HCT116 (cell line): ENCODE data around the gene SIX3. TPM values are rescaled to one million over a fixed set of nuclear protein-coding genes. Genes with fewer than 3 reads are reported as not detected.

Source experiments
- ATAC-seq: fragments of 200-7000 bp; cut with Tn5 transposase; 2 replicates; pipeline ENCODE4 v1.9.1; 2020; ENCODE audit warnings: mild to moderate bottlenecking, moderate library complexity
- BruUV-seq: library from RNA; stranded (reverse); fragments of 400-500 nt; replicated peaks from 2 replicates; lab custom pipeline; 2021; lab: Mats Ljungman, UMichigan
- CTCF ChIA-PET: fragments of 300-600 bp; sonication (Branson Sonifier 250); formaldehyde crosslinking; loops from one replicate; lab custom pipeline; 2021; ENCODE audit warnings: antibody characterized with exemption; lab: Charles Lee
- POLR2A ChIA-PET: fragments of 300-600, 350-600 bp; sonication (Branson Sonifier 250); formaldehyde crosslinking; loops from one replicate; lab custom pipeline; 2021; ENCODE audit warnings: antibody characterized with exemption; lab: Charles Lee
- RAD21 ChIA-PET, 2 experiments: fragments of 300-600 bp; sonication (Branson Sonifier 250); formaldehyde crosslinking; loops; one replicate each; lab custom pipeline; 2023; ENCODE audit warnings: low total read pairs in 2 of 2; ENCODE audit not compliant: uncharacterized antibody in 2 of 2, unreplicated experiment in 2 of 2, low non-redundant PET in 1 of 2; lab: Charles Lee
- DNase-seq: peaks from one replicate; pipeline ENCODE4 v3.0.0-alpha.2; 2010; ENCODE audit warnings: low read depth, low spot score
- H2AFZ ChIP-seq: fragments of 200-600 bp; shearing (Covaris generic), sonication (generic); 2 replicates; pipeline ENCODE4 v1.6.1; 2017; ENCODE audit warnings: low read depth, mixed run types, mixed read lengths, antibody characterized with exemption, low read length; ENCODE audit not compliant: poor library complexity, severe bottlenecking
- H3K27ac ChIP-seq: 2 replicates; pipeline ENCODE4 v1.5.1; 2012; ENCODE audit warnings: low read depth, low read length
- H3K27me3 ChIP-seq: fragments of 200-600 bp; sonication (generic); 2 replicates; pipeline ENCODE4 v1.6.1; 2016; ENCODE audit warnings: mixed run types, low read length, mixed read lengths; ENCODE audit not compliant: insufficient read depth
- H3K36me3 ChIP-seq, 2 experiments: fragments of 200-500 bp in 1 of 2; fragments of 200-600 bp in 1 of 2; sonication (Bioruptor generic) in 1 of 2; sonication (generic) in 1 of 2; 2 replicates each; pipeline versions ENCODE4 v1.5.1 to v1.6.1; 2014 to 2016; ENCODE audit warnings: low read length in 2 of 2, inconsistent platforms in 1 of 2, mixed read lengths in 1 of 2, mixed run types in 1 of 2; ENCODE audit not compliant: insufficient read depth in 2 of 2, control insufficient read depth in 1 of 2
- H3K4me1 ChIP-seq, 2 experiments: fragments of 200-600 bp in 1 of 2; sonication (generic) in 1 of 2; 2 replicates each; pipeline versions ENCODE4 v1.5.1 to v1.6.1; 2012 to 2017; ENCODE audit warnings: low read length in 2 of 2, inconsistent platforms in 1 of 2, mild to moderate bottlenecking in 1 of 2, mixed read lengths in 1 of 2, mixed run types in 1 of 2, moderate library complexity in 1 of 2; ENCODE audit not compliant: insufficient read depth in 2 of 2, control insufficient read depth in 1 of 2
- H3K4me2 ChIP-seq: fragments of 200-600 bp; sonication (generic); 2 replicates; pipeline ENCODE4 v1.6.1; 2017; ENCODE audit warnings: mixed run types, low read length, mixed read lengths
- H3K4me3 ChIP-seq, 2 experiments: fragments of 200-600 bp in 1 of 2; sonication (generic) in 1 of 2; replicated peaks in 1 of 2; 2 replicates each; pipeline ENCODE4 v1.5.1; 2011 to 2016; ENCODE audit warnings: low read length in 2 of 2, control low read depth in 1 of 2, low read depth in 1 of 2, mild to moderate bottlenecking in 1 of 2, mixed read lengths in 1 of 2, mixed run types in 1 of 2
- H3K79me2 ChIP-seq: fragments of 200-600 bp; sonication (generic); 2 replicates; pipeline ENCODE4 v1.6.1; 2017; ENCODE audit warnings: mild to moderate bottlenecking, mixed run types, low read length, moderate library complexity, mixed read lengths; ENCODE audit not compliant: insufficient read depth
- H3K9ac ChIP-seq: fragments of 200-600 bp; sonication (generic); 2 replicates; pipeline ENCODE4 v1.6.1; 2016; ENCODE audit warnings: low read length, mixed read lengths
- H3K9me2 ChIP-seq: fragments of 200-600 bp; sonication (generic), shearing (Covaris generic); 2 replicates; pipeline ENCODE4 v1.6.1; 2017; ENCODE audit warnings: mixed run types, mild to moderate bottlenecking, moderate library complexity; ENCODE audit not compliant: insufficient read depth
- H3K9me3 ChIP-seq, 2 experiments: fragments of 200-500 bp in 1 of 2; fragments of 200-600 bp in 1 of 2; sonication (Bioruptor generic) in 1 of 2; sonication (generic) in 1 of 2; 2 replicates each; pipeline ENCODE4 v1.6.1; 2014 to 2017; ENCODE audit warnings: low read length in 2 of 2, mixed read lengths in 2 of 2, inconsistent platforms in 1 of 2, low read depth in 1 of 2, mild to moderate bottlenecking in 1 of 2, mixed run types in 1 of 2, moderate library complexity in 1 of 2; ENCODE audit not compliant: control insufficient read depth in 1 of 2, insufficient read depth in 1 of 2
- H4K20me1 ChIP-seq: fragments of 200-600 bp; sonication (generic), shearing (Covaris generic); 2 replicates; pipeline ENCODE4 v1.6.1; 2017; ENCODE audit warnings: mixed run types, mild to moderate bottlenecking, moderate library complexity; ENCODE audit not compliant: insufficient read depth
- CBX3 ChIP-seq: IDR thresholded peaks from 2 replicates; pipeline ENCODE4 v1.6.1; 2012; ENCODE audit warnings: low read depth
- EGR1 ChIP-seq: IDR thresholded peaks from 2 replicates; pipeline ENCODE4 v1.6.1; 2012; ENCODE audit warnings: low read depth
- ELF1 ChIP-seq: IDR thresholded peaks from 2 replicates; pipeline ENCODE4 v1.6.1; 2012; ENCODE audit warnings: low read depth, borderline replicate concordance
- JUND ChIP-seq: IDR thresholded peaks from 2 replicates; pipeline ENCODE4 v1.6.1; 2012
- POLR2A ChIP-seq: IDR thresholded peaks from 2 replicates; pipeline ENCODE4 v1.7.0; 2011; ENCODE audit warnings: borderline replicate concordance; ENCODE audit not compliant: insufficient read depth, insufficient read length; ENCODE audit errors: extremely low read depth
- POLR2AphosphoS5 ChIP-seq: IDR thresholded peaks from 2 replicates; pipeline ENCODE4 v1.6.1; 2011; ENCODE audit warnings: mild to moderate bottlenecking, low read depth, low read length, moderate library complexity
- RAD21 ChIP-seq: IDR thresholded peaks from 2 replicates; pipeline ENCODE4 v1.6.1; 2012; ENCODE audit warnings: low read depth, mild to moderate bottlenecking
- SIN3A ChIP-seq: IDR thresholded peaks from 2 replicates; pipeline ENCODE4 v1.6.1; 2012; ENCODE audit warnings: low read depth
- SRF ChIP-seq: IDR thresholded peaks from 2 replicates; pipeline ENCODE4 v1.6.1; 2012; ENCODE audit warnings: low read depth
- TCF7L2 ChIP-seq: IDR thresholded peaks from 2 replicates; pipeline ENCODE4 v1.7.0; 2011; ENCODE audit warnings: borderline replicate concordance, inconsistent platforms; ENCODE audit not compliant: insufficient read depth, insufficient read length; ENCODE audit errors: extremely low read depth
- ZFX ChIP-seq: fragments of 450-650 bp; IDR thresholded peaks from 2 replicates; pipeline ENCODE4 v1.6.1; 2017
- ZNF274 ChIP-seq: fragments of 200-500 bp; sonication (Bioruptor generic); IDR thresholded peaks from 2 replicates; pipeline ENCODE4 v1.6.1; 2014; ENCODE audit warnings: mild to moderate bottlenecking, low read depth, low read length, inconsistent platforms
- intact Hi-C: fragments of 100-400 bp; cut with micrococcal nuclease; formaldehyde crosslinking; loops from 2 replicates; pipeline ENCODE4 v1.10.0; 2022
- total RNA-seq: library from RNA; stranded (reverse); gene quantifications from one replicate; pipeline ENCODE4 v1.2.1, GENCODE V29; 2021; ENCODE audit not compliant: unreplicated experiment
- TF ChIP-seq, protein P1 (sequence below): IDR thresholded peaks from 2 replicates; pipeline ENCODE4 v1.6.1; 2011; ENCODE audit warnings: mild to moderate bottlenecking, low read length, moderate library complexity; ENCODE audit not compliant: insufficient replicate concordance; ENCODE audit errors: extremely low read depth
- TF ChIP-seq, protein P2 (sequence below), 3 experiments: fragments of 200-600 bp in 1 of 3; sonication (generic) in 1 of 3; IDR thresholded peaks in 2 of 3; conservative IDR thresholded peaks in 1 of 3; 2 replicates each; pipeline ENCODE4 v1.5.1; 2012 to 2017; ENCODE audit warnings: low read depth in 2 of 3, low read length in 2 of 3, antibody characterized with exemption in 1 of 3, borderline replicate concordance in 1 of 3, control low read depth in 1 of 3, mild to moderate bottlenecking in 1 of 3, mixed read lengths in 1 of 3, mixed run types in 1 of 3, moderate library complexity in 1 of 3; ENCODE audit not compliant: insufficient read depth in 1 of 3
- TF ChIP-seq, protein P3 (sequence below): IDR thresholded peaks from 2 replicates; pipeline ENCODE4 v1.6.1; 2012; ENCODE audit warnings: low read depth
- TF ChIP-seq, protein P4 (sequence below): IDR thresholded peaks from 2 replicates; pipeline ENCODE4 v1.6.1; 2012
- TF ChIP-seq, protein P5 (sequence below): IDR thresholded peaks from 2 replicates; pipeline ENCODE4 v1.6.1; 2012

SIX3 gene
- total RNA-seq, 1 experiment from 2014 or later: 1.2 TPM

DNA sequence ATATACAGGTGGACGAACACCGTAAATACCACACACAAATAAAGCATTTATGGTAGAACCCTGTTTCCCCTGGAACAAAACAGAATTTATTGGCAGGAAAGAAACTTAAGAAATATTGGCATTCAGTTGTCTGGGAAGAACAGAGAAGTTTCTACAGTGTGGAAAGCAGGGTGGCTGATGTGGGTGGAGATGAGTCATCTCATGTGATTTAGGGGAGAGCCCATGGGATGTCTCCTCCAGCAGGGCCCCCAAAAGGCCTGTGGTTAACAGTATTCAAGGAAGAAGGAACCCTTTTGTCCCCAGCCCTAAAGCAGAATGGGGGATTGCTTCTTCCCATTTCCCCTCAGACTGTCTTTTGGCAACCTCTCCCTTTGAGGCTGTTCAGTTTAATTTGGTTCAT is 24.2 kb downstream of the SIX3 start:
- POLR2A ChIA-PET: no interaction called here
- H3K4me1 ChIP-seq: no peaks in the 10 kb centered on the region
- no peak overlapping the region for H3K27ac ChIP-seq
- intact Hi-C loops: no loop called here
- H3K4me2 ChIP-seq: no peak overlapping the region
- no peaks in the 10 kb centered on the region for H3K27me3 ChIP-seq
- no peaks in the 10 kb centered on the region for H4K20me1 ChIP-seq
- CTCF ChIA-PET: interaction anchor here (1.3 kb wide), 1 partner anchor 10 kb away, joined by 6 read pairs; no protein-coding TSS in a partner anchor
- BruUV-seq: no TSS peak
- H3K4me3 ChIP-seq: no peak overlapping the region
- no peaks in the 10 kb centered on the region for H3K79me2 ChIP-seq
- TF ChIP-seq TCF7L2: no peak
- TF ChIP-seq POLR2AphosphoS5: no peak
- TF ChIP-seq POLR2A: no peak
- TF ChIP-seq, protein P1, sequence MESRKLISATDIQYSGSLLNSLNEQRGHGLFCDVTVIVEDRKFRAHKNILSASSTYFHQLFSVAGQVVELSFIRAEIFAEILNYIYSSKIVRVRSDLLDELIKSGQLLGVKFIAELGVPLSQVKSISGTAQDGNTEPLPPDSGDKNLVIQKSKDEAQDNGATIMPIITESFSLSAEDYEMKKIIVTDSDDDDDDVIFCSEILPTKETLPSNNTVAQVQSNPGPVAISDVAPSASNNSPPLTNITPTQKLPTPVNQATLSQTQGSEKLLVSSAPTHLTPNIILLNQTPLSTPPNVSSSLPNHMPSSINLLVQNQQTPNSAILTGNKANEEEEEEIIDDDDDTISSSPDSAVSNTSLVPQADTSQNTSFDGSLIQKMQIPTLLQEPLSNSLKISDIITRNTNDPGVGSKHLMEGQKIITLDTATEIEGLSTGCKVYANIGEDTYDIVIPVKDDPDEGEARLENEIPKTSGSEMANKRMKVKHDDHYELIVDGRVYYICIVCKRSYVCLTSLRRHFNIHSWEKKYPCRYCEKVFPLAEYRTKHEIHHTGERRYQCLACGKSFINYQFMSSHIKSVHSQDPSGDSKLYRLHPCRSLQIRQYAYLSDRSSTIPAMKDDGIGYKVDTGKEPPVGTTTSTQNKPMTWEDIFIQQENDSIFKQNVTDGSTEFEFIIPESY: no peak
- TF ChIP-seq ZFX: no peak
- TF ChIP-seq, protein P2, sequence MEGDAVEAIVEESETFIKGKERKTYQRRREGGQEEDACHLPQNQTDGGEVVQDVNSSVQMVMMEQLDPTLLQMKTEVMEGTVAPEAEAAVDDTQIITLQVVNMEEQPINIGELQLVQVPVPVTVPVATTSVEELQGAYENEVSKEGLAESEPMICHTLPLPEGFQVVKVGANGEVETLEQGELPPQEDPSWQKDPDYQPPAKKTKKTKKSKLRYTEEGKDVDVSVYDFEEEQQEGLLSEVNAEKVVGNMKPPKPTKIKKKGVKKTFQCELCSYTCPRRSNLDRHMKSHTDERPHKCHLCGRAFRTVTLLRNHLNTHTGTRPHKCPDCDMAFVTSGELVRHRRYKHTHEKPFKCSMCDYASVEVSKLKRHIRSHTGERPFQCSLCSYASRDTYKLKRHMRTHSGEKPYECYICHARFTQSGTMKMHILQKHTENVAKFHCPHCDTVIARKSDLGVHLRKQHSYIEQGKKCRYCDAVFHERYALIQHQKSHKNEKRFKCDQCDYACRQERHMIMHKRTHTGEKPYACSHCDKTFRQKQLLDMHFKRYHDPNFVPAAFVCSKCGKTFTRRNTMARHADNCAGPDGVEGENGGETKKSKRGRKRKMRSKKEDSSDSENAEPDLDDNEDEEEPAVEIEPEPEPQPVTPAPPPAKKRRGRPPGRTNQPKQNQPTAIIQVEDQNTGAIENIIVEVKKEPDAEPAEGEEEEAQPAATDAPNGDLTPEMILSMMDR (IDR thresholded peaks at IDR 0.05 in 2 of 3, conservative IDR thresholded peaks at IDR 0.05 in 1 of 3; ENCODE audit: borderline replicate concordance in 1 of 3, insufficient read depth in 1 of 3, low read depth in 2 of 3, low read length in 2 of 3): no peak
- no peak for TF ChIP-seq CBX3
- no peak for TF ChIP-seq SIN3A
- TF ChIP-seq, protein P3, sequence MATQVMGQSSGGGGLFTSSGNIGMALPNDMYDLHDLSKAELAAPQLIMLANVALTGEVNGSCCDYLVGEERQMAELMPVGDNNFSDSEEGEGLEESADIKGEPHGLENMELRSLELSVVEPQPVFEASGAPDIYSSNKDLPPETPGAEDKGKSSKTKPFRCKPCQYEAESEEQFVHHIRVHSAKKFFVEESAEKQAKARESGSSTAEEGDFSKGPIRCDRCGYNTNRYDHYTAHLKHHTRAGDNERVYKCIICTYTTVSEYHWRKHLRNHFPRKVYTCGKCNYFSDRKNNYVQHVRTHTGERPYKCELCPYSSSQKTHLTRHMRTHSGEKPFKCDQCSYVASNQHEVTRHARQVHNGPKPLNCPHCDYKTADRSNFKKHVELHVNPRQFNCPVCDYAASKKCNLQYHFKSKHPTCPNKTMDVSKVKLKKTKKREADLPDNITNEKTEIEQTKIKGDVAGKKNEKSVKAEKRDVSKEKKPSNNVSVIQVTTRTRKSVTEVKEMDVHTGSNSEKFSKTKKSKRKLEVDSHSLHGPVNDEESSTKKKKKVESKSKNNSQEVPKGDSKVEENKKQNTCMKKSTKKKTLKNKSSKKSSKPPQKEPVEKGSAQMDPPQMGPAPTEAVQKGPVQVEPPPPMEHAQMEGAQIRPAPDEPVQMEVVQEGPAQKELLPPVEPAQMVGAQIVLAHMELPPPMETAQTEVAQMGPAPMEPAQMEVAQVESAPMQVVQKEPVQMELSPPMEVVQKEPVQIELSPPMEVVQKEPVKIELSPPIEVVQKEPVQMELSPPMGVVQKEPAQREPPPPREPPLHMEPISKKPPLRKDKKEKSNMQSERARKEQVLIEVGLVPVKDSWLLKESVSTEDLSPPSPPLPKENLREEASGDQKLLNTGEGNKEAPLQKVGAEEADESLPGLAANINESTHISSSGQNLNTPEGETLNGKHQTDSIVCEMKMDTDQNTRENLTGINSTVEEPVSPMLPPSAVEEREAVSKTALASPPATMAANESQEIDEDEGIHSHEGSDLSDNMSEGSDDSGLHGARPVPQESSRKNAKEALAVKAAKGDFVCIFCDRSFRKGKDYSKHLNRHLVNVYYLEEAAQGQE: no peak
- TF ChIP-seq ELF1: no peak
- no peak for TF ChIP-seq RAD21
- TF ChIP-seq, protein P4, sequence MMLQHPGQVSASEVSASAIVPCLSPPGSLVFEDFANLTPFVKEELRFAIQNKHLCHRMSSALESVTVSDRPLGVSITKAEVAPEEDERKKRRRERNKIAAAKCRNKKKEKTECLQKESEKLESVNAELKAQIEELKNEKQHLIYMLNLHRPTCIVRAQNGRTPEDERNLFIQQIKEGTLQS: no peak
- no peak for TF ChIP-seq SRF
- TF ChIP-seq EGR1: no peak
- TF ChIP-seq JUND: no peak
- TF ChIP-seq ZNF274: no peak
- TF ChIP-seq, protein P5, sequence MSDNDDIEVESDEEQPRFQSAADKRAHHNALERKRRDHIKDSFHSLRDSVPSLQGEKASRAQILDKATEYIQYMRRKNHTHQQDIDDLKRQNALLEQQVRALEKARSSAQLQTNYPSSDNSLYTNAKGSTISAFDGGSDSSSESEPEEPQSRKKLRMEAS: no peak
- no peaks in the 10 kb centered on the region for H3K9me3 ChIP-seq
- no peaks in the 10 kb centered on the region for H3K36me3 ChIP-seq
- ATAC-seq: no peak
- DNase-seq: no peak
- no peak overlapping the region for H3K9ac ChIP-seq
- no peaks in the 10 kb centered on the region for H3K9me2 ChIP-seq
- RAD21 ChIA-PET: no interaction called here
- H2AFZ ChIP-seq: no peak overlapping the region
